Measurements from ENCODE around the gene NUP160.

- TF ChIP-seq CTCF (IDR thresholded peaks at IDR 0.05) (no peak), POLR2AphosphoS5 (IDR thresholded peaks at IDR 0.05) (no peak)
These were observed 3.9 kb upstream of the NUP160 start for GRCh38 chr11:47852053-47852452.
